Measurements from ENCODE around the gene CPSF4L. TPM values are rescaled to one million over a fixed set of nuclear protein-coding genes. Genes with fewer than 3 reads are reported as not detected.

Gene CPSF4L
- total RNA-seq, 1 donor from 2014 or later, result not detected

GRCh38 chr17:73272906-73273218 is 11.2 kb upstream of the CPSF4L start:
- Mint-ChIP-seq H3K4me3 (ENCODE audit: low read depth) (no peak overlapping the region), H3K27ac (peak overlapping the region; percentile 46), H3K9me3 (ENCODE audit: low read depth) (no peaks in the 10 kb centered on the region), H3K27me3 (no peaks in the 10 kb centered on the region), H3K36me3 (ENCODE audit: insufficient read depth) (no peaks in the 10 kb centered on the region), H3K4me1 (ENCODE audit: low read depth) (peaks cover 15% of the 10 kb centered on the region)
- DNase-seq (ENCODE audit: low spot score, unreplicated experiment), result no peak
- no peak for TF ChIP-seq CTCF (IDR thresholded peaks at IDR 0.05; ENCODE audit: unreplicated experiment)

DNA sequence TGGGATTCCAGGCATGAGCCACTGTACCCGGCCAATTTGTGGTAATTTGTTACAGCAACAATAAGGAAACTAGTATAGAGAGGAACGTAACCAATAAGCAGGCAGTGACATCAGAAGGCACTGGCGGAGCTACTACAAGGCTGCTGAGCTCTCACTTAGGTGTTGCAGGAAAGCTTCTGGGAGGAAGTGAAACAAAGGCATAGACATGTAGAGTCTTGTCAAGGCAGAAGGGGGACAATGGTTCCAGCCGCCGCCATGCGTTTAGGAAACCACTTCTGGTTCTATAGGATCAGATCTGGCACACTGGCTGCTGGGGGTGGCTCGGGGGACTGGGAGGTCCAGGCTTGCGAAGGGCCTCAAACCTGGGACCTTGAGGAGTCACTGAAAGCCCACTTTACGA is 9.4 kb upstream of the CPSF4L start:
- Mint-ChIP-seq H3K27ac (peak overlapping the region; percentile 62), H3K36me3 (ENCODE audit: insufficient read depth) (no peaks in the 10 kb centered on the region), H3K4me1 (ENCODE audit: low read depth) (peaks cover 21% of the 10 kb centered on the region), H3K27me3 (no peaks in the 10 kb centered on the region), H3K9me3 (ENCODE audit: low read depth) (no peaks in the 10 kb centered on the region), H3K4me3 (ENCODE audit: low read depth) (no peak overlapping the region)
- no peak for DNase-seq (ENCODE audit: low spot score, unreplicated experiment)
- TF ChIP-seq CTCF (IDR thresholded peaks at IDR 0.05; ENCODE audit: unreplicated experiment), result no peak

DNA sequence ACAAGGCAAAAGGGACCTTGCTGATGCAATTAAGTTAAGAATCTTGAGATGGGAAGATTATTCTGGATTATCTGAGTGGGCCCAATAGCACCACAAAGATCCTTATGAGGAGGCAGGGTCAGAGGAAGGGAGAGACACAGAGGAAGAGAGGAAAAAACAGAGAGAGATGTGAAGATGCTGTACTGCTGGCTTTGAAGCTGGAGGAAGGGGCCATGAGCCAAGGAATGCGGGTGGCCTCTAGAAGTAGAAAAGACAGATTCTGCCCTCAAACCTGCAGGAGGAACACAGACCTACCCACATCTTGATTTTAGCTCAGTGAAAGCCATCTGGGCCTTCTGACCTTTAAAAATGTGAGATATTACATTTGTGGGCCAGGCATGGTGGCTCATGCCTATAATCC is 8.1 kb upstream of the CPSF4L start:
- H3K36me3 Mint-ChIP-seq (ENCODE audit: insufficient read depth), result no peaks in the 10 kb centered on the region
- no peak overlapping the region for H3K27ac Mint-ChIP-seq
- TF ChIP-seq CTCF (IDR thresholded peaks at IDR 0.05; ENCODE audit: unreplicated experiment), result no peak
- no peaks in the 10 kb centered on the region for H3K27me3 Mint-ChIP-seq
- DNase-seq (ENCODE audit: low spot score, unreplicated experiment), result no peak
- H3K4me3 Mint-ChIP-seq (ENCODE audit: low read depth), result no peak overlapping the region
- no peaks in the 10 kb centered on the region for H3K9me3 Mint-ChIP-seq (ENCODE audit: low read depth)
- H3K4me1 Mint-ChIP-seq (ENCODE audit: low read depth), result peaks cover 21% of the 10 kb centered on the region

DNA sequence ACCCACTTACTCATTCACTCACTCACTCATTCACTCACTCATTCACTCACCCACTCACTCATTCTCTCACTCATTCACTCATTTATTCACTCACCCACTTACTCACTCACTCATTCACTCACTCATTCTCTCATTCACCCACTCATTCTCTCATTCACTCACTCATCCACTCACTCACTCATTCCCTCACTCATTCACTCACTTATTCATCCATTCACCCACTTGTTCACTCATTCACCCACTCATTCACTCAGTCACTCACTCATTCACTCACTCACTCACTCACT is 7.6 kb upstream of the CPSF4L start:
- H3K4me3 Mint-ChIP-seq (ENCODE audit: low read depth), result no peak overlapping the region
- H3K36me3 Mint-ChIP-seq (ENCODE audit: insufficient read depth), result no peaks in the 10 kb centered on the region
- H3K9me3 Mint-ChIP-seq (ENCODE audit: low read depth), result no peaks in the 10 kb centered on the region
- no peak for DNase-seq (ENCODE audit: low spot score, unreplicated experiment)
- H3K4me1 Mint-ChIP-seq (ENCODE audit: low read depth), result peaks cover 19% of the 10 kb centered on the region
- no peak for TF ChIP-seq CTCF (IDR thresholded peaks at IDR 0.05; ENCODE audit: unreplicated experiment)
- no peaks in the 10 kb centered on the region for H3K27me3 Mint-ChIP-seq
- H3K27ac Mint-ChIP-seq, result no peak overlapping the region

- no peak for DNase-seq (ENCODE audit: low spot score, unreplicated experiment)
- no peaks in the 10 kb centered on the region for H3K36me3 Mint-ChIP-seq (ENCODE audit: insufficient read depth)
- no peak overlapping the region for H3K27ac Mint-ChIP-seq
- peaks cover 19% of the 10 kb centered on the region for H3K4me1 Mint-ChIP-seq (ENCODE audit: low read depth)
- TF ChIP-seq CTCF (IDR thresholded peaks at IDR 0.05; ENCODE audit: unreplicated experiment), result no peak
- no peaks in the 10 kb centered on the region for H3K9me3 Mint-ChIP-seq (ENCODE audit: low read depth)
- H3K27me3 Mint-ChIP-seq, result no peaks in the 10 kb centered on the region
- H3K4me3 Mint-ChIP-seq (ENCODE audit: low read depth), result no peak overlapping the region
Observed at GRCh38 chr17:73268582-73269328, 7.1 kb upstream of the CPSF4L start.
